OCI-LY7 (cell line): ENCODE results near the gene SLC6A16. TPM values are rescaled to one million over a fixed set of nuclear protein-coding genes. Genes with fewer than 3 reads are reported as not detected.
"Not testable (repeated sequence)": the region's sequence is repeated elsewhere in the genome, so short reads cannot be mapped to it uniquely, and the experiment has no call there.

Source experiments
- BruUV-seq: library from RNA; stranded (reverse); fragments of 400-500 nt; replicated peaks from 2 replicates; lab custom pipeline; 2021; lab: Mats Ljungman, UMichigan
- CTCF ChIA-PET: fragments of 300-600 bp; sonication (Branson Sonifier 250); formaldehyde crosslinking; loops from one replicate; lab custom pipeline; 2022; ENCODE audit warnings: antibody characterized with exemption; ENCODE audit not compliant: unreplicated experiment; lab: Charles Lee
- POLR2A ChIA-PET: fragments of 300-600 bp; sonication (Branson Sonifier 250); formaldehyde crosslinking; loops from one replicate; lab custom pipeline; 2022; ENCODE audit warnings: antibody characterized with exemption; lab: Charles Lee
- DNase-seq: peaks from one replicate; pipeline ENCODE4 v3.0.0-alpha.2; 2015; ENCODE audit warnings: low spot score
- H2AFZ ChIP-seq: fragments of 200-600 bp; sonication (generic), shearing (Covaris generic); 2 replicates; pipeline ENCODE4 v1.6.1; 2014; ENCODE audit warnings: mild to moderate bottlenecking, antibody characterized with exemption, low read length, moderate library complexity
- H3K27ac ChIP-seq: fragments of 200-600 bp; sonication (generic); 2 replicates; pipeline ENCODE4 v1.5.1; 2014; ENCODE audit warnings: mixed run types, low read depth, mild to moderate bottlenecking, moderate library complexity, low read length, inconsistent platforms; ENCODE audit not compliant: poor library complexity, severe bottlenecking
- H3K36me3 ChIP-seq: fragments of 200-600 bp; sonication (generic); 2 replicates; pipeline ENCODE4 v1.6.1; 2014; ENCODE audit warnings: mild to moderate bottlenecking, antibody characterized with exemption, low read length, moderate library complexity, mixed read lengths; ENCODE audit not compliant: insufficient read depth
- H3K4me1 ChIP-seq: fragments of 200-600 bp; sonication (generic); 2 replicates; pipeline ENCODE4 v1.5.1; 2014; ENCODE audit warnings: mild to moderate bottlenecking, low read length; ENCODE audit not compliant: insufficient read depth, poor library complexity, severe bottlenecking
- H3K4me2 ChIP-seq: fragments of 200-600 bp; sonication (generic); 2 replicates; pipeline ENCODE4 v1.6.1; 2014; ENCODE audit warnings: mild to moderate bottlenecking, low read length
- H3K4me3 ChIP-seq: fragments of 200-600 bp; sonication (generic); 2 replicates; pipeline ENCODE4 v1.5.1; 2014; ENCODE audit warnings: mild to moderate bottlenecking, low read depth, low read length; ENCODE audit not compliant: poor library complexity, severe bottlenecking
- H3K79me2 ChIP-seq: fragments of 200-600 bp; sonication (generic); 2 replicates; pipeline ENCODE4 v1.6.1; 2016; ENCODE audit warnings: low read depth, mild to moderate bottlenecking, low read length, moderate library complexity, mixed read lengths; ENCODE audit not compliant: insufficient read depth
- H3K9me2 ChIP-seq: fragments of 200-600 bp; sonication (generic); 2 replicates; pipeline ENCODE4 v1.6.1; 2016; ENCODE audit warnings: mild to moderate bottlenecking, low read length, mixed read lengths; ENCODE audit not compliant: insufficient read depth
- H3K9me3 ChIP-seq: fragments of 200-600 bp; sonication (generic); 2 replicates; pipeline ENCODE4 v1.6.1; 2014; ENCODE audit warnings: mild to moderate bottlenecking, mixed run types, low read length, mixed read lengths
- H4K20me1 ChIP-seq: fragments of 200-600 bp; sonication (generic); 2 replicates; pipeline ENCODE4 v1.6.1; 2014; ENCODE audit warnings: mild to moderate bottlenecking, antibody characterized with exemption, low read length, moderate library complexity, mixed read lengths; ENCODE audit not compliant: insufficient read depth
- CTCF ChIP-seq: fragments of 200-600 bp; sonication (generic); conservative IDR thresholded peaks from 2 replicates; pipeline ENCODE4 v1.5.1; 2014; ENCODE audit warnings: mild to moderate bottlenecking, antibody characterized with exemption, low read length, moderate library complexity, mixed read lengths
- EZH2phosphoT487 ChIP-seq: fragments of 200-600 bp; sonication (generic); IDR thresholded peaks from 2 replicates; pipeline ENCODE4 v1.6.1; 2018; ENCODE audit warnings: low read depth, borderline replicate concordance, mild to moderate bottlenecking, mixed run types, antibody characterized with exemption, low read length, moderate library complexity, mixed read lengths
- intact Hi-C: fragments of 100-400 bp; cut with micrococcal nuclease; formaldehyde crosslinking; loops from one replicate; pipeline ENCODE4 v1.10.0; 2022; ENCODE audit not compliant: unreplicated experiment
- total RNA-seq, 2 experiments: library from RNA; depleted of rRNA in 1 of 2; stranded (reverse); fragments of >200 nt in 1 of 2; shearing (Covaris generic) in 1 of 2; gene quantifications; 2 replicates each; pipeline ENCODE4 v1.2.3, GENCODE V29; 2014 to 2022

The SLC6A16 gene
- total RNA-seq, 2 experiments from 2014 or later = 2.8 to 15.8 TPM

DNA sequence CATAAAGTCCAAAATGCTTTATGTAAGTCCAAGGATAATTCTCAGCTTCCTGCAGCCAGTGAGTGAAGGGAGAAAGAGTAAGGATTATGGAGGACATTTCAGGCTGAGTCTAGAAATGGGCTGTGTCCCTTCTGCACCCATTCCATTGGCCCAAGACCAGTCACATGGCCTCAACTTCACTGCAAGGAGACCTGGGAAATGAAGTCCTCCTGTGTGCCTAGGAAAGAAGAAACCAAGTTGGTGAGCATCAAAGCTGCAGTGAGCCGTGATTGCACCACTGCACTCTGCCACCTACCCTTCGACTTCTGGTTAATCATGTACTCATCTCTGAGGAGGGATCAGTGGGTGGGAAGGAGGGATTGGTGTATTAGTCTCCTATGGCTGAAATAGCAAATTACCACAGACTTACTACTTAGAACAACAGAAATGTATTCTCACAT lies 6.6 kb upstream of the SLC6A16 start:
- no peaks in the 10 kb centered on the region for H4K20me1 ChIP-seq
- peak overlapping the region; percentile 98 for H3K27ac ChIP-seq
- peaks cover 83% of the 10 kb centered on the region for H3K4me1 ChIP-seq
- ChIA-PET POLR2A (interaction anchor here (0.8 to 1.4 kb wide), 6 partner anchors 13 to 673 kb away, joined by 3 to 6 read pairs (median 3); partner anchors contain the start of gene DKKL1), CTCF (interaction anchor here (1.1 kb wide), 1 partner anchor 121 kb away, joined by 3 read pairs; the partner anchor contains the start of gene ALDH16A1)
- H3K36me3 ChIP-seq = peaks cover 18% of the 10 kb centered on the region
- no TSS peak for BruUV-seq
- H3K9me2 ChIP-seq = no peaks in the 10 kb centered on the region
- H3K79me2 ChIP-seq = peaks cover 47% of the 10 kb centered on the region
- H3K4me3 ChIP-seq = peak overlapping the region; percentile 60
- TF ChIP-seq EZH2phosphoT487 (no peak), CTCF (0 out of 2 replicates have a peak, but pooled peaks have one; percentile 6)
- intact Hi-C loops = loop anchor here (10.0 kb wide), 1 partner anchor 113 kb away; the partner anchor contains the start of gene SLC17A7
- H3K4me2 ChIP-seq = peak overlapping the region; percentile 92
- no peaks in the 10 kb centered on the region for H3K9me3 ChIP-seq
- no peak overlapping the region for H2AFZ ChIP-seq
- DNase-seq = peak; percentile 91

- H3K27ac ChIP-seq = peak overlapping the region; percentile 98
- BruUV-seq, H3K9me2 ChIP-seq, DNase-seq, H4K20me1 ChIP-seq, H2AFZ ChIP-seq, H3K9me3 ChIP-seq: not testable (repeated sequence)
- peak overlapping the region; percentile 92 for H3K4me2 ChIP-seq
- CTCF ChIA-PET = interaction anchor here (1.1 kb wide), 1 partner anchor 122 kb away, joined by 3 read pairs; the partner anchor contains the start of gene ALDH16A1
- intact Hi-C loops = loop anchor here (10.0 kb wide), 1 partner anchor 114 kb away; the partner anchor contains the start of gene SLC17A7
- peaks cover 43% of the 10 kb centered on the region; the same call in 1 of the 2 replicates for H3K79me2 ChIP-seq
- H3K4me1 ChIP-seq = peaks cover 86% of the 10 kb centered on the region
- H3K36me3 ChIP-seq = peaks cover 15% of the 10 kb centered on the region; the same call in 1 of the 2 replicates
- peak overlapping the region; percentile 58 for H3K4me3 ChIP-seq
- POLR2A ChIA-PET = interaction anchor here (0.8 to 1.4 kb wide), 6 partner anchors 13 to 673 kb away, joined by 3 to 6 read pairs (median 3); partner anchors contain the start of gene DKKL1
Measured at GRCh38 chr19:49331187-49331586, 6.2 kb upstream of the SLC6A16 start.

DNA sequence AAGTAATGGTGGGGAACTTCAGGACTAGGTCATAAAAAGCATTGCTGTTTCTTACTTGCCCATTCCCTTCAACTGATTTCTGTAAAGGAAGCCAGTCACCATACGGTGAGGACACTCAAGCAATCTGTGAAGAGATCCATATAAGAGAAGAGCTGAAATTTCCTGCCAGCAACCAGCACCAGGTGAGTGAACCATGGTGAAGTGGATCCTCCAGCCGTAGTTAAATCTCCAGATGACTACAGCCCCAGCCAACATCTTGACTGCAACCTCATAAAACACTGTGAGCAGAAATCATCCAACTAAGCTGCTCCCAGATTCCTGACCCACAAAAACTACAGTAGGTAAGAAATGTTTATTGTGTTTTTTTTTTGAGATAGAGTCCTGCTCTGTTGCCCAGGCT lies 3.8 kb upstream of the SLC6A16 start:
- Histone ChIP-seq H3K4me3 (peak overlapping the region; percentile 58), H3K9me3 (peaks cover 2% of the 10 kb centered on the region), H3K79me2 (peaks cover 31% of the 10 kb centered on the region; the same call in 1 of the 2 replicates), H4K20me1 (no peaks in the 10 kb centered on the region), H3K4me2 (peak overlapping the region; percentile 59), H3K27ac (peak overlapping the region; percentile 98), H3K36me3 (peaks cover 24% of the 10 kb centered on the region), H2AFZ (peak overlapping the region; percentile 42; the same call in 1 of the 2 replicates), H3K9me2 (no peaks in the 10 kb centered on the region), H3K4me1 (peaks cover 94% of the 10 kb centered on the region)
- no TSS peak for BruUV-seq
- ChIA-PET CTCF (no interaction called here), POLR2A (interaction anchor here (0.6 kb wide), 1 partner anchor 1002 kb away, joined by 3 read pairs; no protein-coding TSS in a partner anchor)
- no peak for TF ChIP-seq EZH2phosphoT487
- no peak for TF ChIP-seq CTCF
- intact Hi-C loops = no loop called here
- DNase-seq = no peak
